Measurements from ENCODE around the gene COG7. TPM values are rescaled to one million over a fixed set of nuclear protein-coding genes. Genes with fewer than 3 reads are reported as not detected.

Gene COG7
- total and polyA plus RNA-seq, 2 donors (not counting 3 experiments of a cell fraction or from before 2014, with no cell fraction given): 24.1 to 42.0 TPM

DNA sequence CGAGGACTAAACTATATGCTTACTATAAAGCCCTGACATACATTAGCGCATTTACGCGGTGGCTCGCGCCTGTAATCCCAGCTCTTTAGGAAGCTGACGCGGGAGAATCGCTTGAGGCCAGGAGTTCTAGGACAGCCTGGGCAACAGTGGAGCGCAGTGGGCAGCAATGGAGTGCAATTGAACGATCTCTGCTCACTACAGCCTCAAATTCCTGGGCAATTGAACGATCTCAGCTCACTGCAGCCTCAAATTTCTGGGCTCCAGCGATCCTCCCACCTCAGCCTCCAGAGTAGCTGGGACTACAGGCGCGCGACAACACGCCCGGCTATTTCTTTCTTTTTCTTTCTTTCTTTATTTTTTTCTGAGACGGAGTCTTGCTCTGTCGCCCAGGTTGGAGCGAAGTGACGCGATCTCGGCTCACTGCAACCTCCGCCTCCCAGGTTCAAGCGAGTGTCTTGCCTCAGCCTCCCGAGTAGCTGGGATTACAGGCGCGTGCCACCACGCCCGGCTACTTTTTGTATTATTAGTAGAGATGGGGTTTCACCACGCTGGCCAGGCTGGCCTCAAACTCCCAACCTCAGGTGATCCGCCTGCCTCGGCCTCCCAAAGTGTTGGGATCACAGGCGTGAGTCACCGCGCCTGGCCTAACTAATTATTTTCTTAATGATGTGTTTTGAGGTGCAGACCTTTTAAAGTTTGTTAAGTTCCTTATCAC, 506 bp upstream of the COG7 start:
- Histone ChIP-seq H3K27me3 (ENCODE audit: control insufficient read depth in 2 of 2, insufficient read depth in 2 of 2, low read length in 2 of 2) (no peaks in the 10 kb centered on the region), H3K9me3 (replicated peaks; ENCODE audit: control insufficient read depth, insufficient read depth, low read length) (no peaks in the 10 kb centered on the region), H2AFZ (ENCODE audit: low read depth, low read length) (peak overlapping the region; percentile 82), H3K4me2 (ENCODE audit: insufficient read depth, low read length) (peak overlapping the region; percentile 81), H3K4me1 (ENCODE audit: control insufficient read depth, extremely low read depth, insufficient read depth, low read length) (peaks cover 3% of the 10 kb centered on the region), H3K36me3 (ENCODE audit: control insufficient read depth in 2 of 2, extremely low read depth in 1 of 2, insufficient read depth in 2 of 2, low read length in 2 of 2) (no peaks in the 10 kb centered on the region), H3K9ac (replicated peaks; ENCODE audit: extremely low read depth, insufficient read depth, low read length) (peak overlapping the region; percentile 49), H3K4me3 (replicated peaks in 1 of 3; ENCODE audit: insufficient read depth in 1 of 3, low read depth in 1 of 3, low read length in 3 of 3) (peak overlapping the region; percentile 65 to 79 (median 70)), H4K20me1 (replicated peaks; ENCODE audit: control insufficient read depth, extremely low read depth, insufficient read depth, low read length) (no peaks in the 10 kb centered on the region), H3K9me1 (replicated peaks; ENCODE audit: control insufficient read depth, extremely low read depth, insufficient read depth, low read length) (no peaks in the 10 kb centered on the region), H3K27ac (ENCODE audit: insufficient read depth, low read depth, low read length) (peak overlapping the region; percentile 37), H3K79me2 (ENCODE audit: control insufficient read depth, insufficient read depth, low read length) (peaks cover 7% of the 10 kb centered on the region)
- FAIRE-seq (peak; percentile 4), DNase-seq (ENCODE audit: low read depth, low spot score) (no peak)
- intact Hi-C loops (cut with micrococcal nuclease): loop anchor here (1.0 to 2.0 kb wide), 2 partner anchors 51 to 104 kb away; partner anchors contain the start of genes EARS2 and UBFD1
- no TSS peak for BruUV-seq (replicated peaks)
- ChIA-PET POLR2A (no interaction called here), CTCF (interaction anchor here (0.6 to 2.9 kb wide), 5 partner anchors 10 to 554 kb away, joined by 3 to 17 read pairs (median 4); no protein-coding TSS in a partner anchor)
- TF ChIP-seq EZH2 (IDR thresholded peaks at IDR 0.05; ENCODE audit: borderline replicate concordance, low read depth, low read length, severe bottlenecking): no peak
- no peak for TF ChIP-seq JUN (IDR thresholded peaks at IDR 0.05; ENCODE audit: borderline replicate concordance, insufficient read depth, insufficient read length, low read depth)
- TF ChIP-seq POLR2AphosphoS5 (IDR thresholded peaks at IDR 0.05; ENCODE audit: insufficient read depth, low read depth, low read length): peak; percentile 12
- dilution Hi-C loops (cut with MboI; ENCODE audit: extremely low pct_ligation_motif_present, low sequenced_read_pairs): no loop called here

DNA sequence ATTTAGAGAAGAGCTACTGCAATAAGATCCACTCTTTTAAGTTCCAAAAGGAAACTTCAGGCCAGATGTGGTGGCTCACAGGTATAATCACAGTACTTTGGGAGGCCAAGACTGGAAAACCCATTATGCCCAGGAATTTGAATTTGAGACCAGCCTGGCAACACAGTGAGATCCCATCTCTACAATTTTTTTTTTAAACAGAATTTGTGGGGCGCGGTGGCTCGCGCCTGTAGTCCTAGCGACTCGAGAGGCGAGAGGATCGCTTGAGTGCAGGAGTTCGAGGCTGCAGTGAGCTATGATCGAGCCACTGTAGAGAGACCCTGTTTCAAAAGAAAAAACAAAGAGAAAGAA, 793 bp downstream of the COG7 start:
- intact Hi-C loops (cut with micrococcal nuclease): loop anchor here (2.0 kb wide), 1 partner anchor 53 kb away; no protein-coding TSS in a partner anchor
- Histone ChIP-seq H3K4me3 (replicated peaks in 1 of 3; ENCODE audit: insufficient read depth in 1 of 3, low read depth in 1 of 3, low read length in 3 of 3) (peak overlapping the region; percentile 65 to 79 (median 70)), H3K9ac (replicated peaks; ENCODE audit: extremely low read depth, insufficient read depth, low read length) (peak overlapping the region; percentile 49), H3K27me3 (ENCODE audit: control insufficient read depth in 2 of 2, insufficient read depth in 2 of 2, low read length in 2 of 2) (no peaks in the 10 kb centered on the region), H4K20me1 (replicated peaks; ENCODE audit: control insufficient read depth, extremely low read depth, insufficient read depth, low read length) (no peaks in the 10 kb centered on the region), H2AFZ (ENCODE audit: low read depth, low read length) (peak overlapping the region; percentile 82), H3K9me3 (replicated peaks; ENCODE audit: control insufficient read depth, insufficient read depth, low read length) (no peaks in the 10 kb centered on the region), H3K4me1 (ENCODE audit: control insufficient read depth, extremely low read depth, insufficient read depth, low read length) (peaks cover 3% of the 10 kb centered on the region), H3K9me1 (replicated peaks; ENCODE audit: control insufficient read depth, extremely low read depth, insufficient read depth, low read length) (no peaks in the 10 kb centered on the region), H3K27ac (ENCODE audit: insufficient read depth, low read depth, low read length) (peak overlapping the region; percentile 37), H3K4me2 (ENCODE audit: insufficient read depth, low read length) (peak overlapping the region; percentile 81), H3K79me2 (ENCODE audit: control insufficient read depth, insufficient read depth, low read length) (peaks cover 7% of the 10 kb centered on the region), H3K36me3 (ENCODE audit: control insufficient read depth in 2 of 2, extremely low read depth in 1 of 2, insufficient read depth in 2 of 2, low read length in 2 of 2) (no peaks in the 10 kb centered on the region)
- ChIA-PET CTCF (interaction anchor here (1.0 to 2.9 kb wide), 2 partner anchors 16 to 69 kb away, joined by 4 to 17 read pairs; no protein-coding TSS in a partner anchor), POLR2A (no interaction called here)
- BruUV-seq (replicated peaks): no TSS peak
- FAIRE-seq (no peak), DNase-seq (ENCODE audit: low read depth, low spot score) (no peak)
- dilution Hi-C loops (cut with MboI; ENCODE audit: extremely low pct_ligation_motif_present, low sequenced_read_pairs): no loop called here
- TF ChIP-seq POLR2AphosphoS5 (IDR thresholded peaks at IDR 0.05; ENCODE audit: insufficient read depth, low read depth, low read length) (no peak), POLR2A (IDR thresholded peaks at IDR 0.05; ENCODE audit: low read depth, low read length) (no peak), MYC (IDR thresholded peaks at IDR 0.05; ENCODE audit: low read depth, low read length) (no peak), GATA2 (IDR thresholded peaks at IDR 0.05; ENCODE audit: insufficient read depth, insufficient read length, low read depth, low read length) (no peak), FOS (IDR thresholded peaks at IDR 0.05; ENCODE audit: borderline replicate concordance, insufficient read depth, low read length) (no peak), EZH2 (IDR thresholded peaks at IDR 0.05; ENCODE audit: borderline replicate concordance, low read depth, low read length, severe bottlenecking) (no peak), JUN (IDR thresholded peaks at IDR 0.05; ENCODE audit: borderline replicate concordance, insufficient read depth, insufficient read length, low read depth) (no peak)
- TF ChIP-seq, protein P1, sequence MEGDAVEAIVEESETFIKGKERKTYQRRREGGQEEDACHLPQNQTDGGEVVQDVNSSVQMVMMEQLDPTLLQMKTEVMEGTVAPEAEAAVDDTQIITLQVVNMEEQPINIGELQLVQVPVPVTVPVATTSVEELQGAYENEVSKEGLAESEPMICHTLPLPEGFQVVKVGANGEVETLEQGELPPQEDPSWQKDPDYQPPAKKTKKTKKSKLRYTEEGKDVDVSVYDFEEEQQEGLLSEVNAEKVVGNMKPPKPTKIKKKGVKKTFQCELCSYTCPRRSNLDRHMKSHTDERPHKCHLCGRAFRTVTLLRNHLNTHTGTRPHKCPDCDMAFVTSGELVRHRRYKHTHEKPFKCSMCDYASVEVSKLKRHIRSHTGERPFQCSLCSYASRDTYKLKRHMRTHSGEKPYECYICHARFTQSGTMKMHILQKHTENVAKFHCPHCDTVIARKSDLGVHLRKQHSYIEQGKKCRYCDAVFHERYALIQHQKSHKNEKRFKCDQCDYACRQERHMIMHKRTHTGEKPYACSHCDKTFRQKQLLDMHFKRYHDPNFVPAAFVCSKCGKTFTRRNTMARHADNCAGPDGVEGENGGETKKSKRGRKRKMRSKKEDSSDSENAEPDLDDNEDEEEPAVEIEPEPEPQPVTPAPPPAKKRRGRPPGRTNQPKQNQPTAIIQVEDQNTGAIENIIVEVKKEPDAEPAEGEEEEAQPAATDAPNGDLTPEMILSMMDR (IDR thresholded peaks at IDR 0.05; ENCODE audit: extremely low read depth in 1 of 2, insufficient read depth in 1 of 2, low read depth in 1 of 2, low read length in 2 of 2): no peak
- TF ChIP-seq, protein P2, sequence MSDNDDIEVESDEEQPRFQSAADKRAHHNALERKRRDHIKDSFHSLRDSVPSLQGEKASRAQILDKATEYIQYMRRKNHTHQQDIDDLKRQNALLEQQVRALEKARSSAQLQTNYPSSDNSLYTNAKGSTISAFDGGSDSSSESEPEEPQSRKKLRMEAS (IDR thresholded peaks at IDR 0.05; ENCODE audit: insufficient read depth, insufficient read length): no peak
